Neuron (in vitro differentiated cells): ENCODE data around the gene SDHC.

Experiments used
- H2AFZ ChIP-seq: one replicate; pipeline ENCODE4 v1.6.1; 2013; ENCODE audit warnings: low read depth, mild to moderate bottlenecking, inconsistent platforms, low read length, moderate library complexity
- H3K27me3 ChIP-seq: one replicate; pipeline ENCODE4 v1.6.1; 2013; ENCODE audit warnings: low read length; ENCODE audit not compliant: insufficient read depth
- H3K36me3 ChIP-seq: one replicate; pipeline ENCODE4 v1.6.1; 2013; ENCODE audit warnings: low read length; ENCODE audit not compliant: insufficient read depth
- H3K4me1 ChIP-seq: one replicate; pipeline ENCODE4 v1.6.1; 2013; ENCODE audit warnings: low read length; ENCODE audit not compliant: insufficient read depth
- H3K4me3 ChIP-seq: 2 replicates; pipeline ENCODE4 v1.5.1; 2013; ENCODE audit warnings: mild to moderate bottlenecking, low read length, moderate library complexity
- H3K9me3 ChIP-seq: one replicate; pipeline ENCODE4 v1.6.1; 2013; ENCODE audit warnings: low read length

The SDHC gene

GRCh38 chr1:161314201-161314981 is at the start of gene SDHC:
TSS of gene SDHC (plus strand) at chr1:161314381. CDS start at chr1:161314406, 25 bp downstream.
- peak within 1 kb of the TSS; percentile 77 for H2AFZ ChIP-seq
- no peaks in the 10 kb centered on the region for H3K27me3 ChIP-seq
- no peaks in the 10 kb centered on the region for H3K9me3 ChIP-seq
- H3K36me3 ChIP-seq, result peaks cover 2% of the 10 kb centered on the region
- H3K4me1 ChIP-seq, result peaks cover 29% of the 10 kb centered on the region
- H3K4me3 ChIP-seq, result peak within 1 kb of the TSS; percentile 88

- Histone ChIP-seq H3K4me1 (peaks cover 4% of the 10 kb centered on the region), H3K36me3 (no peaks in the 10 kb centered on the region), H3K9me3 (peaks cover 2% of the 10 kb centered on the region), H3K4me3 (no peak overlapping the region), H3K27me3 (peaks cover 21% of the 10 kb centered on the region), H2AFZ (no peak overlapping the region)
Measured at GRCh38 chr1:161265305-161265704, 48.9 kb upstream of the SDHC start.

GRCh38 chr1:161266202-161266601 is 48.0 kb upstream of the SDHC start:
- H3K4me1 ChIP-seq, result peaks cover 4% of the 10 kb centered on the region

GRCh38 chr1:161266836-161267235 is 47.3 kb upstream of the SDHC start:
- Histone ChIP-seq H2AFZ (no peak overlapping the region), H3K4me3 (no peak overlapping the region), H3K27me3 (peaks cover 6% of the 10 kb centered on the region), H3K4me1 (peaks cover 3% of the 10 kb centered on the region), H3K9me3 (peaks cover 2% of the 10 kb centered on the region), H3K36me3 (no peaks in the 10 kb centered on the region)

More at GRCh38 chr1:161266202-161266601, 48.0 kb upstream of the SDHC start:
- H3K36me3 ChIP-seq, result no peaks in the 10 kb centered on the region
- H3K9me3 ChIP-seq, result peaks cover 2% of the 10 kb centered on the region
- H3K27me3 ChIP-seq, result peaks cover 12% of the 10 kb centered on the region
- H2AFZ ChIP-seq, result no peak overlapping the region
- no peak overlapping the region for H3K4me3 ChIP-seq

- no peaks in the 10 kb centered on the region for H3K36me3 ChIP-seq
- no peak overlapping the region for H3K4me3 ChIP-seq
- H3K9me3 ChIP-seq, result peaks cover 2% of the 10 kb centered on the region
- peaks cover 3% of the 10 kb centered on the region for H3K4me1 ChIP-seq
- no peak overlapping the region for H2AFZ ChIP-seq
- peaks cover 5% of the 10 kb centered on the region for H3K27me3 ChIP-seq
Measured at GRCh38 chr1:161267321-161267720, 46.9 kb upstream of the SDHC start.

GRCh38 chr1:161273402-161273801 is 40.8 kb upstream of the SDHC start:
- Histone ChIP-seq H3K27me3 (peaks cover 10% of the 10 kb centered on the region), H3K36me3 (no peaks in the 10 kb centered on the region), H3K9me3 (no peaks in the 10 kb centered on the region), H3K4me3 (no peak overlapping the region), H3K4me1 (no peaks in the 10 kb centered on the region), H2AFZ (no peak overlapping the region)

GRCh38 chr1:161274874-161275273 is 39.3 kb upstream of the SDHC start:
- Histone ChIP-seq H3K9me3 (no peaks in the 10 kb centered on the region), H2AFZ (no peak overlapping the region), H3K4me3 (no peak overlapping the region), H3K4me1 (no peaks in the 10 kb centered on the region), H3K36me3 (no peaks in the 10 kb centered on the region), H3K27me3 (peaks cover 10% of the 10 kb centered on the region)

- Histone ChIP-seq H3K4me1 (peaks cover 3% of the 10 kb centered on the region), H3K4me3 (no peak overlapping the region), H3K9me3 (no peaks in the 10 kb centered on the region), H3K27me3 (peaks cover 17% of the 10 kb centered on the region), H2AFZ (no peak overlapping the region), H3K36me3 (no peaks in the 10 kb centered on the region)
Measured at GRCh38 chr1:161282991-161283390, 31.2 kb upstream of the SDHC start.

GRCh38 chr1:161285113-161285512 is 29.1 kb upstream of the SDHC start:
- H3K36me3 ChIP-seq, result no peaks in the 10 kb centered on the region
- peaks cover 3% of the 10 kb centered on the region for H3K4me1 ChIP-seq
- H2AFZ ChIP-seq, result no peak overlapping the region
- H3K27me3 ChIP-seq, result peaks cover 17% of the 10 kb centered on the region
- no peak overlapping the region for H3K4me3 ChIP-seq
- H3K9me3 ChIP-seq, result no peaks in the 10 kb centered on the region

GRCh38 chr1:161285521-161285920 is 28.7 kb upstream of the SDHC start:
- Histone ChIP-seq H3K4me1 (peaks cover 3% of the 10 kb centered on the region), H3K9me3 (no peaks in the 10 kb centered on the region), H3K36me3 (no peaks in the 10 kb centered on the region), H3K4me3 (no peak overlapping the region), H3K27me3 (peaks cover 13% of the 10 kb centered on the region), H2AFZ (no peak overlapping the region)

GRCh38 chr1:161287482-161288054 is 26.6 kb upstream of the SDHC start:
- no peak overlapping the region for H3K4me3 ChIP-seq
- peaks cover 13% of the 10 kb centered on the region for H3K27me3 ChIP-seq
- H2AFZ ChIP-seq, result no peak overlapping the region
- no peaks in the 10 kb centered on the region for H3K9me3 ChIP-seq
- no peaks in the 10 kb centered on the region for H3K36me3 ChIP-seq
- peaks cover 3% of the 10 kb centered on the region for H3K4me1 ChIP-seq

- Histone ChIP-seq H3K9me3 (no peaks in the 10 kb centered on the region), H2AFZ (no peak overlapping the region), H3K27me3 (no peaks in the 10 kb centered on the region), H3K36me3 (no peaks in the 10 kb centered on the region), H3K4me1 (peaks cover 3% of the 10 kb centered on the region), H3K4me3 (no peak overlapping the region)
Measured at GRCh38 chr1:161290779-161291178, 23.4 kb upstream of the SDHC start.

- no peaks in the 10 kb centered on the region for H3K9me3 ChIP-seq
- no peaks in the 10 kb centered on the region for H3K27me3 ChIP-seq
- peaks cover 2% of the 10 kb centered on the region for H3K4me1 ChIP-seq
- no peaks in the 10 kb centered on the region for H3K36me3 ChIP-seq
- no peak overlapping the region for H3K4me3 ChIP-seq
- H2AFZ ChIP-seq, result no peak overlapping the region
Measured at GRCh38 chr1:161297415-161297814, 16.8 kb upstream of the SDHC start.
